H1 (cell line): ENCODE results near the gene PVALB. TPM values are rescaled to one million over a fixed set of nuclear protein-coding genes. Genes with fewer than 3 reads are reported as not detected.

Experiments used
- BACH1 ChIP-seq: IDR thresholded peaks from 2 replicates; pipeline ENCODE4 v1.6.1; 2012; ENCODE audit warnings: low read length, improper control_type of control experiment
- JUND ChIP-seq: IDR thresholded peaks from 2 replicates; pipeline ENCODE4 v1.6.1; 2011; ENCODE audit warnings: mild to moderate bottlenecking, improper control_type of control experiment, low read length
- KDM1A ChIP-seq: fragments of 200-600, 300-600 bp; sonication (generic); IDR thresholded peaks from 2 replicates; pipeline ENCODE4 v1.7.1; 2016; ENCODE audit warnings: mild to moderate bottlenecking, low read length, borderline replicate concordance
- RBBP5 ChIP-seq: IDR thresholded peaks from 2 replicates; pipeline ENCODE4 v1.7.1; 2012; ENCODE audit warnings: low read depth, mild to moderate bottlenecking, inconsistent platforms, low read length, moderate library complexity, borderline replicate concordance
- RFX5 ChIP-seq: IDR thresholded peaks from 2 replicates; pipeline ENCODE4 v1.6.1; 2011; ENCODE audit warnings: low read depth, low read length, improper control_type of control experiment, borderline replicate concordance
- SP2 ChIP-seq: IDR thresholded peaks from 2 replicates; pipeline ENCODE4 v1.6.1; 2012; ENCODE audit warnings: mild to moderate bottlenecking, low read length, inconsistent platforms
- YY1 ChIP-seq: IDR thresholded peaks from 2 replicates; pipeline ENCODE4 v1.6.1; 2011; ENCODE audit warnings: low read depth, mild to moderate bottlenecking, low read length
- polyA plus RNA-seq, 7 experiments: library from polyadenylated mRNA; depleted of rRNA in 3 of 7; stranded (reverse) in 5 of 7; unstranded in 2 of 7; fragments of >200 nt in 5 of 7; fragments of 200-250 nt in 2 of 7; gene quantifications; 1 replicate in 5 of 7; 2 replicates in 1 of 7; 4 replicates in 1 of 7; pipeline versions ENCODE4 v1.2.1 to v1.2.3, GENCODE V29; 2011 to 2013; ENCODE audit warnings: missing spikeins in 2 of 7, mixed read lengths in 2 of 7
- total RNA-seq: library from RNA; stranded (reverse); fragmentation: NEBNext Ultra II Directional; extraction: Animal tissue kit (Norgen Biotek cat#: 25700); gene quantifications from 2 replicates; pipeline ENCODE4 v1.2.1, GENCODE V29; 2021

Gene PVALB
- total and polyA plus RNA-seq, 2 of the 8 experiments (the other 6 are each of a cell fraction or from before 2014, with no cell fraction given): 1.7 to 5.4 TPM

DNA sequence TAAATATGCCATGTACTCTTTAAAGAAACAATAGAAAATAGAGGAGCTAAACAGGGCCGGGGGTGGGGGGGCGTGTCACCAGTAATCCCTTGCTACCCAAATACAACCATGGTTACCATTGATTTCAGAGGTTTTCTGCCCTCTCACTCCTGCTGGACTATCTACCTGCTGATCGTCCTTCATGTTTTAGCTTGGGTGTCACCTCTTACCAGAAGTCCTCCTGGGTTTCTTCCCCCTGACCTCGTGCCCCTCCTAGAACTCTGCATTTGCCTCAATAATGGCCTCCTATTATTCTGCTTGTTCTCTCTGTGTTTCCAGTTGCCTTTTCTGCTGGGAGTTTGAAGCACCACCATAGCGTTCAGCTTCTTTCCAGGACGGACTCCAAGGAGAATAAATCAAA lies 9.4 kb upstream of the PVALB start (continued):
- TF ChIP-seq KDM1A (no peak), RBBP5 (no peak), BACH1 (no peak), YY1 (no peak), RFX5 (no peak), JUND (no peak), SP2 (no peak)
